ENCODE data around the gene IDI1.
A peak's percentile ranks its signal among the peaks of the same experiment; 100 is the strongest.

The IDI1 gene

GRCh38 chr10:1036341-1036791, 12.6 kb downstream of the IDI1 start:
- TF ChIP-seq CTCF (IDR thresholded peaks at IDR 0.05; ENCODE audit: low read length, missing control alignments) = no peak
- DNase-seq (ENCODE audit: low read depth) = peak; percentile 47
- H3K4me3 ChIP-seq (replicated peaks; ENCODE audit: low read depth, low read length) = no peak overlapping the region

- no peak for TF ChIP-seq CTCF (IDR thresholded peaks at IDR 0.05; ENCODE audit: low read length, missing control alignments)
- no peak for DNase-seq (ENCODE audit: low read depth)
These were observed 13.7 kb downstream of the IDI1 start for GRCh38 chr10:1035201-1035600.

GRCh38 chr10:1034758-1035157, 14.2 kb downstream of the IDI1 start:
- H3K4me3 ChIP-seq (replicated peaks; ENCODE audit: low read depth, low read length) = no peak overlapping the region
- no peak for DNase-seq (ENCODE audit: low read depth)
- TF ChIP-seq CTCF (IDR thresholded peaks at IDR 0.05; ENCODE audit: low read length, missing control alignments) = no peak

More at GRCh38 chr10:1035201-1035600, 13.7 kb downstream of the IDI1 start:
- H3K4me3 ChIP-seq (replicated peaks; ENCODE audit: low read depth, low read length) = no peak overlapping the region

- H3K4me3 ChIP-seq (replicated peaks; ENCODE audit: low read depth, low read length) = no peak overlapping the region
- no peak for TF ChIP-seq CTCF (IDR thresholded peaks at IDR 0.05; ENCODE audit: low read length, missing control alignments)
- DNase-seq (ENCODE audit: low read depth) = no peak
These were observed 15.3 kb downstream of the IDI1 start for GRCh38 chr10:1033601-1034000.

GRCh38 chr10:1029838-1030237, 19.1 kb downstream of the IDI1 start:
- no peak for DNase-seq (ENCODE audit: low read depth)
- H3K4me3 ChIP-seq (replicated peaks; ENCODE audit: low read depth, low read length) = no peak overlapping the region
- TF ChIP-seq CTCF (IDR thresholded peaks at IDR 0.05; ENCODE audit: low read length, missing control alignments) = no peak

- no peak for TF ChIP-seq CTCF (IDR thresholded peaks at IDR 0.05; ENCODE audit: low read length, missing control alignments)
- no peak for DNase-seq (ENCODE audit: low read depth)
- no peak overlapping the region for H3K4me3 ChIP-seq (replicated peaks; ENCODE audit: low read depth, low read length)
These were observed 22.3 kb downstream of the IDI1 start for GRCh38 chr10:1026578-1026977.

GRCh38 chr10:1025683-1026082, 23.2 kb downstream of the IDI1 start, which contains the start of gene IDI2:
Gene IDI2 (minus strand): TSS chr10:1025859. CDS start chr10:1024723, 1,136 bp downstream.
- no peak for TF ChIP-seq CTCF (IDR thresholded peaks at IDR 0.05; ENCODE audit: low read length, missing control alignments)
- no peak within 1 kb of the TSS for H3K4me3 ChIP-seq (replicated peaks; ENCODE audit: low read depth, low read length)
- no peak for DNase-seq (ENCODE audit: low read depth)

All from fibroblast of pulmonary artery (primary cell).